Measurements from ENCODE around the gene ARL15.

DNA sequence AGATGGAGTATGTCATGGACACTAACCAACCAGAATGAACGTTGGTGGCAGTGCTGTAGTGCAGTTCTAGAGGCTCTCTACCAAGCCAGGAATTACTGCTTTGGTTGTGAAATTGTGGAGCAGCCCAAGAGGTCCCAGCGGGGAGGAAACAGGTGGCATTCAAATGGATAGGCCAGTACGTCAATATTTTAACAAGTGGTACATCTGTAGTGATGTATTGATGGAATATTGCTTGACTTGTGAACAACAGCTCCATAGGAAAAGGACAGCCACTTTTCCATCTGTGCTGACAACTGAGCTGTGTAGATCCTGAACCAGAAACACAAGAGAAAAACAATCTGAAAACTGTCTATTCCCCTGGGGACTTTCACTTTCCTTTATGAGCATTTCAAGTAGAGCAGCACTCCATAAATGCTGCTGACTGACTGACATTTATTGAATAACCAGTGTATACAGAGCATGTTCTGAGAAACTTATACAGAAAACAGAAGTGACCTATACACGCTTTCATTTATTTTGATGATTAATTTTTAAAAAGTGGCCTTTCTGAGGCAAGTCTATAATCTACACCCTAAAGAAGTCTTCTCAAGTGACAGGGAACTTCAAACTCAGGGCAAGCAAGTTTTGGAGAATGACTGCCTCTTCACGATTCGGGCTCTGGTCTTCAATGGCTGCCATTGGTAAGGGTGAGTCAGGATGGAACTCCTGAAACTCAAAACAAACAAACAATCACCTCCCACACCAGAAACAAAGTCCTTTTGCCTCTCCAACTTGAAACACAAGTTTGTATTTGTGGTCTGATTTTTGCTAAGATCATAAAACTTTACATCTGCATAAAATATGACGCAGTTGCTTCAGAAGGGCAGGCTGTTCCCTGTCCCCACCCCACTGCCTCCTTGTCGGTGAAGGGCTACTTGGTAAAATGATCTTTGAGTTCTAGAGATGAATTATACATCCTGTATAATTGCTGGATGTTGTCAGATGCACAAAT, 387.6 kb downstream of the ARL15 start:
- TF ChIP-seq, protein P1, sequence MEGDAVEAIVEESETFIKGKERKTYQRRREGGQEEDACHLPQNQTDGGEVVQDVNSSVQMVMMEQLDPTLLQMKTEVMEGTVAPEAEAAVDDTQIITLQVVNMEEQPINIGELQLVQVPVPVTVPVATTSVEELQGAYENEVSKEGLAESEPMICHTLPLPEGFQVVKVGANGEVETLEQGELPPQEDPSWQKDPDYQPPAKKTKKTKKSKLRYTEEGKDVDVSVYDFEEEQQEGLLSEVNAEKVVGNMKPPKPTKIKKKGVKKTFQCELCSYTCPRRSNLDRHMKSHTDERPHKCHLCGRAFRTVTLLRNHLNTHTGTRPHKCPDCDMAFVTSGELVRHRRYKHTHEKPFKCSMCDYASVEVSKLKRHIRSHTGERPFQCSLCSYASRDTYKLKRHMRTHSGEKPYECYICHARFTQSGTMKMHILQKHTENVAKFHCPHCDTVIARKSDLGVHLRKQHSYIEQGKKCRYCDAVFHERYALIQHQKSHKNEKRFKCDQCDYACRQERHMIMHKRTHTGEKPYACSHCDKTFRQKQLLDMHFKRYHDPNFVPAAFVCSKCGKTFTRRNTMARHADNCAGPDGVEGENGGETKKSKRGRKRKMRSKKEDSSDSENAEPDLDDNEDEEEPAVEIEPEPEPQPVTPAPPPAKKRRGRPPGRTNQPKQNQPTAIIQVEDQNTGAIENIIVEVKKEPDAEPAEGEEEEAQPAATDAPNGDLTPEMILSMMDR (IDR thresholded peaks at IDR 0.05), result no peak
- TF ChIP-seq POLR2A (IDR thresholded peaks at IDR 0.05), result no peak
